Measurements from ENCODE around the gene ATG16L1.
"Not testable (repeated sequence)": the region's sequence is repeated elsewhere in the genome, so short reads cannot be mapped to it uniquely, and the experiment has no call there.

Gene ATG16L1

GRCh38 chr2:233297076-233297475, 45.6 kb downstream of the ATG16L1 start:
- DNase-seq = no peak

DNA sequence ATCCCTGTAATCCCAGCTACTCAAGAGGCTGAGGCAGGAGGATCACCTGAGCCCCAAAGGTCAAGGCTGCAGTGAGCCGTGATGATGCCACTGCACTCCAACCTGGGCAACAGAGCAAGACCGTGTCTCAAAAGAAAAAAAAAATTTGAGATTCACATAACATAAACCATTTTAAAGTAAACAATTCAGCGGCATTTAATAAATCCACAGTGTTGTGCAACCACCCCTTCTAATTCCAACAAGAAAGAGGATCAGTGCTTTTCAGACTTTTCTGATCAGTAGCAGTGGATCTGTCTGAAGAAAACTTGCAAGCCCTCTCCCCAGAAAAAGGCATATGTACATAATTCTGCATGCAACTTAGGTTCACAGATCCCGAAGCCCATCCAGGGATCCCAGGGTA, 48.9 kb downstream of the ATG16L1 start:
- no peak for DNase-seq

DNA sequence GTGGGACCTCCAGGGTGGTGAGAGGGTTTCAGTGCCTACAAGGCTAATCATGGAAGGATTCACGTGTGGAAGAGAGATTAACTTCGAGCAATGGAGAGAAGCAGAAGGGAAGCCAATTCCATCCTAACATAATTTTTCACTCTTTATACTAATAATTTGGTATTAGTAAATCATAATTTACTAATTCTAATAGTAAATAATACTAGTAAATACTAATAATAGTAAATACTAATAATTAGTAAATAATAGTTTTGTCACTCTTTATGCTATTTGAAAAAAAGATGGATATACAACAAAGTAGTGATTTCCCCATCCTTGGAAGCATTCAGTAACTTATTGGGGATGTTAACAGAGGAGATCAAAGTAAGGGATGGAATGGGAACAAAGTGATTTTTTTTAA, 49.8 kb downstream of the ATG16L1 start:
- no peak for DNase-seq

DNA sequence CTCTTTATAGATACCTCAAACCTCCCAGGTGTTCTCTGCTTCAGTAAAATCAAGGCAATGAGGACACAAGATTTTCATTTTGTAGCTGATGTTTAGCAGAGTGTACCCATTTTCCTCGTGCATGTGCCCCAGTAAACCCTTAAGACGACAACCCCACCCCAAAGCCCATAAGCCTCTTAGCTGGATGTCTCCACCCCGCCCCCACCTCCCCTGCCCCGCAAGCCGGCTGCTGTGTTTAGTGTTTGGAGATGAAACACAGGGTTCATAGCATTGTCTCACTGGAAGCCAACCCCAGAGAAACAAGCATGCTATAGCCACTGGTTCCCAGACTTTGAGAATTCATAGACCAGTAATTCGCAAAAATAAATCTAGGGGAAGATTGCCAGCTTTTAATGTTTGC, 50.3 kb downstream of the ATG16L1 start:
- DNase-seq = no peak

- no peak for DNase-seq
These were observed 51.8 kb downstream of the ATG16L1 start for GRCh38 chr2:233303252-233303651.

GRCh38 chr2:233307565-233307964, 56.1 kb downstream of the ATG16L1 start, which contains the start of gene SAG:
Gene SAG, plus strand, starts transcription at chr2:233307816. Its CDS starts 1,374 bp downstream, at chr2:233309190.
- no peak for DNase-seq

DNA sequence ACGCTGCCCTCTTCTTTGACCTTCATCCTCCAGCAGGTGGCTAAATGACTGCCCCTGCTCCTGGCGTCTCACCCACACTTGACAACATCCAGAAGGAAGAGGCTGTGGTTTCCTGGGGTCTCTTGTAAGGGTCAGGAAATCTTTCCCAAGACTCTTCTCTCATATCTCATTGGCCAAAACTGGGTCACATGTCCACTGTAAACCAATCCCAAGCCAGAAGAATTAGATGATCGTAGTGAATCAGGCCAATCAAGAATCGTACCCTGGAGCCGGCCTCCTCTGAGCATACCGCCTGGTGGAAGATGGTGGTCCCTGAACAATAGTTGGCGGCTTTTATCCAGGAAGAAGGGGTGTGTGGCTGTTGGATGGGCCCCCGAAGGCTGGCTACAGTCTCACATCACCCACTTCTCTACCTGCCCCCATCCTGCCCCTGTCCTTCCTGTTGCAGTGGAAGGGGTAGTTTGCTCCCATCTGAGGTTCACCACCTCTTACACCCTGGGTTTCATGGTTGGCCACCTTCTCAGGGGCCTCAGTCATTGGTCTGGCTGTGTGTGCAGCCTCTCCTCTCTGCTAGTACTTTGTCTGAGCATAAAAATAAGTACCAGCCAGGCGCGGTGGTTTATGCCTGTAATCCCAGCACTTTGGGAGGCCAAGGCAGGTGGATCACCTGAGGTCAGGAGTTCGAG, 59.9 kb downstream of the ATG16L1 start:
- no peak for DNase-seq

DNA sequence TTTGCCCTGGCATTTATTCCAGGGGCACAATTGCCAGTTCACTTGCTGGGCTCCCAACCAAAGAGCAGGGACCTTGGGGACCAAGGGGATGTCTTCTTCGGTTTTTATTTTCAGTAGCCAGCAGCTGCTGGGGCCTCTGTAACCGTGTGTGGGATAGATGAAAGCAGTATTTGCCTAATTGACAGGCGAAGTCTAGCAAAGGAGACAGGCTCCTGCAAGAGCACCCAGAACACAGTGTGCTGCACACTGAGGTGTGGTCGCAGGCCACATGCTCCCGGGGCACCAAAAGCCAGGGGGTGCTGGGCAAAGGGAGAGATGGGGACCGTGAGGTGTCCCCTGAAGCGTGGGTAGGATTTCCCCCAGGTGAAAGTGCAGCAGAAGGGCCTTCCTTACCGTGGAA, 61.4 kb downstream of the ATG16L1 start:
- DNase-seq = no peak

- DNase-seq = no peak
These were observed 62.9 kb downstream of the ATG16L1 start for GRCh38 chr2:233314180-233314925.

DNA sequence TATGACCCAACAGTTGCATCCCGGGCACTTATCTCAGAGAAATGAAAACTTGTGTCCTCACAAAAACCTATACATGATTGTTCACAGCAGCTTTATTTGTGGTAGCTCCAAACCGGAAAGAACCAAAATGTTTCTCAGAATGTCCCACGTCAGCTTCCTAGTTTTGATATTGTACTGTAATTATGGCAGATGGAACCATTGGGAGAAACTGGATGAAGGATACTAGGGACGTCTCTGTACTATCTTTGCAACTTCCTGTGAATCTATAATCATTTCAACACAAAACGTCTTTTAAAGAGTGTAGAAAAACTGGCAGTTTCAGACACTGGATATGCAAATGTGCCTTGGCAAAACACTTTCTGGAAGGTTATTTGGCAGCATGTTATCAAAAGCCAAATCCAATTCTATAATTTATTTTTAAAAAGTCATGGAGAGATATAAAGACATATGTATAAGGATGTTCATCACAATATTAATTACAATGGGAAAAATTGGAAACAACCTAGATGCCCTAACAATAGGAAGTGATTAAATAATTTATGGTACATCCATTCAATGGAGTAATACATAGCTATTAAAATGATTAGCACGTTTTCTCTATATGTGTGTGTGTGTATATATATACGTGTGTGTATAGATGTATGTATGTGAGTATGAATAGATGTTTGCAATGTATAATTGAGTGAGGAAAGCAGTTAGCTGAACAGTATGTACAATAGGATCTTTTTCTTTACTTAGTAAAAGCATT, 65.9 kb downstream of the ATG16L1 start:
- DNase-seq = no peak

DNA sequence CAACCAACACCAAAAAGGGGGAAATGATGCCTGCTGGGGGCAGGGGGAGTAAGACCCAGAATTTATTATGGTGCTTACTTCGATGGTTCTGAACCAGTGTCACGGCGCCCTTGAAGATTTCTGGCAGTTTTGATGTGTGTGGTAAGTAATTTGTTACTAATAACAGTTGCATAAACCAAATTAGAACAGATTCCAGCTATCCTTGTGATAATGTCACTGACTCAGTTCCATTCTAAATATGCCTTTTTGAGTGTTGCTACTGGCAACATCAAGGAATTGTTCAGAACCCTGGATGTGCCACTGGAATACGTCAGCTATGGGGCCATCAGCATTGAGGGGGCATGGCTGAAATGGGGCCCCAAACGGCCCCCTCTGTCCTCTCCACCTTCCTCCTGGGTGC, 67.8 kb downstream of the ATG16L1 start:
- DNase-seq = no peak

DNA sequence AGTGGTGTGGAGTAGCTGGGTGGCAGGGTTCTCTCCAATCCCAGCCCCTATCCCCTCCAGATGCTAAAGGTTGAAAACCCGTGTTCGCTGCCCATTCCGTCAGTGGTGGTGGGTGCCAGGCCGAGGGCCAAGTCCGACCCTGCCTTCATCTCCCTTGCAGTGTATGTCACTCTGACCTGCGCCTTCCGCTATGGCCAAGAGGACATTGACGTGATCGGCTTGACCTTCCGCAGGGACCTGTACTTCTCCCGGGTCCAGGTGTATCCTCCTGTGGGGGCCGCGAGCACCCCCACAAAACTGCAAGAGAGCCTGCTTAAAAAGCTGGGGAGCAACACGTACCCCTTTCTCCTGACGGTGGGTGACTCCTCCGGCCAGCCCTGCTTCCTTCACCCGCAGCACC, 69.0 kb downstream of the ATG16L1 start:
- no peak for DNase-seq

- DNase-seq = no peak
These were observed 69.7 kb downstream of the ATG16L1 start for GRCh38 chr2:233321166-233321565.

DNA sequence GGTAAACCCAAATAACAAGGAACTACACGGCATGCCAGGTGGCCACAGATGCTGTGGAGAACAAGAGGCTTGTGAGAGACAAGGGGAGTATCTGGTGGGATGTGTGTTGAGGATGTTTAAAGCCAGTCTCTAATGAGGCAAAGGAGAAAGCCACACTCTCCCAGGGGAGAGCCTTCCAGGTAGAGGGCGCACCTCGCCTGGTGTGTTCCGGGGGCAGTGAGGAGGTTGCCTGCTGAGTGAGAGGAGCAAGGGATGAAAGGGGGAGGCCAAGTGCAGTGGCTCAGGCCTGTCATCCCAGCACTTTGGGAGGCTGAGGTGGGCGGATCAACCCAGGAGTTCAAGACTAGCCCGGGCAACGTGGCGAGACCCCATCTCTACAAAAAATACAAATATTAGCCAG, 72.4 kb downstream of the ATG16L1 start:
- no peak for DNase-seq

- no peak for DNase-seq
These were observed 73.8 kb downstream of the ATG16L1 start for GRCh38 chr2:233325256-233325655.

DNA sequence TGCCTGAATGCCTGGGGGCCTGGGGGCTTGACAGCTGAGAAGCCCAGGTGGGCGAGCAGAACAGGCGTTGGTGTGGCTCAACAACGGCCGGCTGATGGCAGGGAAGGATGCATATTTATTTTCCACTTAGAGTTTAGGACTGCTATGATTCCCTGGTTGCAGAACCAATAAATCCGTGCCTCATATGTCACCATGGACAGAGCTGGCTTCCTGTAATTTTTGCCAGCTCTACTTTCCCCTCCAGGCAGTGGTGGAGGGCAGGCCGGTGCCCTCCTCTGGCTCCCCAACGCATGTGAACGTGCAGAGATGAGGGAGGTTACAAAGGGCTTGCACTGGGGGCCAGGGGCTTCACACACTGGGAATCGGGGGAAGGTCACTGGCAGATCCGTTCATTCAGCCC, 74.3 kb downstream of the ATG16L1 start:
- DNase-seq = no peak

DNA sequence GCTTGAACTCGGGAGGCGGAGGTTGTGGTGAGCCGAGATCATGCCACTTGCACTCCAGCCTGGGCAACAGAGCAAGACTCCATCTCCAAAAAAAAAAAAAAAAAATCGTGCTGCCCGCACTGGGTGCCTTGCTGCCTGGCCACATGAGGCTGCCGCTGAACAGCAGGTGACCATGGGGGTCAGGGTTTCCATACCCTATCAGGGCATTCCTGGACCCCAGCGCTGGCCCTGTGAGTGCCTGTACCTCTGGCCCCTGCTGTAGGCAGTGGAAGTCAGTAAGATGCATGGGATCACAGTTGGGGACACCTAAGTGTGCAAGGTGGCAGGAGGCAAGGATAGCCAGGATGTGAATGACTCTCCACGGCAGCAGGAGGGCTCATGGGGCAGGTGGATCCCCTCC, 75.0 kb downstream of the ATG16L1 start:
- DNase-seq = no peak

DNA sequence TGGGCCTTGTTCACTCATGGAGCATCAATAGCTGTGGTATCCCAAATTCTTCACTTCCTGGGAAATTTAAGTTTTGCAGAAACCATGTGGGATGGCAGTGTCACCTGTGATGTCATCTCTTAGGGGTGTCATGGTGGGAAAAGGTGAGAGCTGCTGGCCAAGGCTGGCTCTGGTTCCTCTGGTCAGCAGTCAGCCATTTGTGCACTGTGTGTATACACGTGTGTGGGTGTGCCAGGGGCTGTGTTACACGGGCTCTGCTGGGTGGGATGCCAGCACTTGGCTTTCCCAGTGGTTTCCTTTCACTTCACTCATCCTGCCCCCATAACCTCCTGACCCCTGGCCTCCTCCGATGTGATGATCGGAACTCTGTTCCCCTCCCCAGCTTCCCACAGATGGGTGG, 77.4 kb downstream of the ATG16L1 start:
- DNase-seq = no peak

DNA sequence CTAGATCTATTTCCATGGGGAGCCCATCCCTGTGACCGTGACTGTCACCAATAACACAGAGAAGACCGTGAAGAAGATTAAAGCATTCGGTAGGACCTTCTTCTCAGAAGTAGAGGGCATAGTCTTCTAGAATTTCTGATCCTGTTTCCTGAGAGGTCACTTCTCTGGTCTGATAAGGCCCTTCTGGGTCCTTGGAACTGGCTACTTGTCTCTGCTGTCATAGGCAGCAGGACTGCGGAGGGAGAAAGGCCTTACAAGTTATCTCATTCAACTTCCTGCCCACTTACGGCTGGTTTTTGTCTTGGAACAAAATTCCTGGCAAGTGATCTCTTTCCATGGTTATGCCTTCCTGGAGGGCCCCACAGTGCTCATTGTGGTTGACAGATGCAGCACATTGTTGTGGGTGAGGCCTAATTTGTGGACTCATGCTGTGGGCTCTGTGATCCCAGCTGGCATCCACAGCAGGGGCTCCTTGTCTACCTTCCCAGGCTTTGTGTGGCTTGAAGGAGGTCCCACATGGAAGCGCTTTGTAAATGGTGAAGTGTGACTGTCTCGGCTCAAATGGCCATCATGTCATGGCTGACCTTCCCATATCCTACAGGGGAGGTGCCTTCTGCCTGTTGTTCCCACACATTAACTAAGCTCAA, 78.1 kb downstream of the ATG16L1 start:
- no peak for DNase-seq

- DNase-seq = peak; percentile 63
These were observed 80.1 kb downstream of the ATG16L1 start for GRCh38 chr2:233331536-233331935.

DNA sequence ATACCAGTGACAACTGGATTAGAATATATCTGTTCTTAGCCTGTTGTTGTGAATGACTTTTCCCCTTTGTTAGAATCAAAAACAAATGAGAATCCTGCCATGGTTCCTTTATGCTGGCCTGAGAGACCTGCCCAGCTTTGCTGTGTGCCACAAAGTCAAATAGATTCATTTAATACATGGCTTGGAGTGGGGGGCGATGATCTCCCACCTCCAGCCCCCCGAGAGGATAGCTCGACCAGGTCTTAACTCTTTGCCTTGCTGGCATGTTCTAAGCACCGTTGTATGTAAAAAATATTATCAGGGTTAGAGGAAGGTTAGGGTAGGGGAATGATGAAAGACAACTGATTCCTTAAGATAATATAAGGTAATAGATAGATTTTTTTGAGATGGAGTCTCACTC, 80.7 kb downstream of the ATG16L1 start:
- DNase-seq = no peak

DNA sequence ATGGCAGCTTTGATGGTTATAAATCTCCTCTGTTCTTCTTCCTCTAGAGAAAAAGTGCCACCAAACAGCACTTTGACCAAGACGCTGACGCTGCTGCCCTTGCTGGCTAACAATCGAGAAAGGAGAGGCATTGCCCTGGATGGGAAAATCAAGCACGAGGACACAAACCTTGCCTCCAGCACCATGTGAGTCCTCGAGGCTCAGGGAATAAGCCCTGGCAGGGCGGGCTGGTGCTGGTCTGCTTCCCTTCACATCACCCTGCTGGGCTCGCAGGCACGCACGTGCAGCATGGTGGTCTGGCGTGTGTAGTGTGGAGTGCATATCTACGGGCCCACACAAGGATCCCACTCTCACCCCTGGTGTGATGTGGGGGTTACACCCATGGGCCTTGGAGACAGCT, 83.4 kb downstream of the ATG16L1 start:
- no peak for DNase-seq

- not testable (repeated sequence) for DNase-seq
These were observed 84.6 kb downstream of the ATG16L1 start for GRCh38 chr2:233336091-233336490.

Measured in activated CD4-positive, CD25-positive, alpha-beta regulatory T cell treated with anti-CD3 and anti-CD28 coated beads, Interleukin-2, amount 50 U/mL, for 72 hours (primary cell).